HG03025 (cell line): Measurements from ENCODE around the gene BDP1.
"Not testable (repeated sequence)": the region's sequence is repeated elsewhere in the genome, so short reads cannot be mapped to it uniquely, and the experiment has no call there.

Experiments
- ATAC-seq: cut with Tn5 transposase; IDR thresholded peaks from one replicate; pipeline ENCODE4 v1.9.1; 2021; ENCODE audit warnings: mild to moderate bottlenecking, moderate library complexity; ENCODE audit not compliant: unreplicated experiment, low FRiP score

Gene BDP1

DNA sequence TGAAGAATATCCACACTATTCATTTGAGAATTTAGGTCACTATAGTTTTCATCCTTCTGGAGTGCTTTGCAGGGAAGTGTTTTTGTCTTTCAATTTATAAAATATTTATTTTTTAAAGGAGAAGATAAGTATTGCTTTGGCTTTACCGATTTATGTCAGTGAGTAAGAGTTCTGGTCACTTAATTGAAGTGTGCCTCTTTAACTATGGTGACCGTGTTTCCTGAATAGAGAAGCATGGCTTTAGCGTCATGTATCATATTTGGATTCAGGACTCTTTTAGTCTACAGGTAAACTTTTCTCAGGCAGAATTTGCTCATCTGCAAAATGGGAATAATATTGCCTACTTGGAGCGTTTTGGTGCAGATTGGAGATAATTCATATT, 902 bp downstream of the BDP1 start:
- ATAC-seq: no peak

- ATAC-seq: no peak
Measured at GRCh38 chr5:71457106-71457505, 1.7 kb downstream of the BDP1 start.

GRCh38 chr5:71460693-71461092, 5.2 kb downstream of the BDP1 start:
- ATAC-seq: no peak

- no peak for ATAC-seq
Measured at GRCh38 chr5:71461360-71461759, 5.9 kb downstream of the BDP1 start.

- ATAC-seq: no peak
Measured at GRCh38 chr5:71471193-71471592, 15.7 kb downstream of the BDP1 start.

DNA sequence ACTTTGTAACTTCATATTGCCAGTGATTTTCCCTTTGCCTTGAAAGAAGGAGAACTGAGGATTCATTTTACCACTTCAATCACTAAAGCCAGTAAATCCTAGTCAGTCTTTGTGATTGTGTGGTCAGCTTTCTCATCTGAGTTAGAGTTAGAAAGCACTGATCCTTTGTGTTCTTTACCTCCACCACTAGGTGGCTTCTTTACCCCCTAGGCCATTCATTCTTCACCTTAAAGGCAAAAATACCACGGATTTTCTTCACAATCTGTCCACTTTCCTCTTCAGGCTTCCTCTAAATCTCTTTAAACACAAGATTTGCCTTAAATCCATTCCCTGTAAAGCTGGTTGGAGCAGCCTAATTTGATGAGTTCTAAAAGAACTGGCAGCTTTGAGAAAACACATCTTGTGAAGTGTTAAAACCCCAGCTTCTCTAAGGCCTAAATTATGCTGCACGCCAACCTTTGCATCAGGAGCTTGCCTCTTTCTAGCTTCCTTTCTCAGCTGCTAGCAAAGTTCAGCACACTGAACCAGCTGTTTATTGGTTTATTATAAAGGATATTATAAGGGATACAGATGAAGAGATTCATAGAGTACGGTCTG, 20.4 kb downstream of the BDP1 start:
- ATAC-seq: no peak

DNA sequence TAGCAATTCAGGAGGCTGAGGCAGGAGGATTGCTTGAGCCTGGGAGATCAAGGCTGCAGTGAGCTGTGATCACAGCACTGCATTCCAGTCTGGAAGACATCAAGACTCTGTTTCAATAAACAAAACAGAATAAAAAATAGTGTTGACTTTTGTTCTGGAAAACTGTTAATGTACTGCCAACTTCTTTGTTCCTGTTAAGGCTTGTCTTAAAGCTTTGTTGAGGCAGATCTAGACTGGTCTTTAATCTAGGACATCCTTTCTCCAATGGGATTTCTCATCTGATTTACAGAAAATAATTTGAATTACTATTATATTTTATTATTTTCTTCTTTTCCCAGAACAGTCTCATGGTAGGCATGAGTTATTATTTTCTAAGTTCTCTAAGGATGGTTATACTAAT, 26.0 kb downstream of the BDP1 start:
- no peak for ATAC-seq

- no peak for ATAC-seq
Measured at GRCh38 chr5:71482132-71482531, 26.7 kb downstream of the BDP1 start.

DNA sequence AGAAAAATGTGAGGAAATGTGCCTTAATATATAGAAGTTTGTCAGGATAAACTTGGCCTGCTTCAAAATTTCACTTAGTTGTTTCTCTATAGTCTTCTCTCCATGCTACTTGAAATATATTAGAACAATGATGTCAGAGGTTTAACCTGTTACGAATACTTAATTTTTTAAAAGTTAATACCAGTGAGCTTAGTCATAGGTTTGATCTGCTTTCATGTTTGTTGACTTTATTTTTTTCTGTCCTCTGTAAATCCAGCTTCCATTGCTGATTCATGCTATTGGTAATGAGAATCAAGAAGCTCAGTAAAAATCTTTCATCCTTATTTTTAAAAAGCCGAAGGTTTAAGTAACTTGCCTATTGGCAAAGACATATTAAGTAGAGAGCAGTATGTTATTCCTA, 27.9 kb downstream of the BDP1 start:
- ATAC-seq: no peak

- ATAC-seq: no peak
Measured at GRCh38 chr5:71492817-71493615, 37.6 kb downstream of the BDP1 start.

DNA sequence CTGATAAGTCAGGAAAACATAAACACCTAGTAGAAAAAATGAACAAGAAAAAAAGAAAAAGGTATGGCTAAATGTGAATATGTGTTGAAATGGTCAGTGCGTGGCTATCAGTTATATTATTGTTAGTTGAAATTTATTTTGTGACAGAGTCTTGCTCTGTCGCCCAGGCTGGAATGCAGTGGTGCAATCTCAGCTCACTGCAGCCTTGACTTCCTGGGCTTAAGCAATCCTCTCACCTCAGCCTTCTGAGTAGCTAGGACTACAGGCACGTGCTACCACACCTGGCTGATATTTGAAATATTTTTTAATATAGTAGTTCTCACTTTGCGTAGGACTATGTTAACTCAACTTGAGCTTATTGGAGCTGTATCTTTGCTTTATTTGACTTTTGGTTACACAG, 38.8 kb downstream of the BDP1 start:
- ATAC-seq: not testable (repeated sequence)

GRCh38 chr5:71498756-71499155, 43.3 kb downstream of the BDP1 start:
- ATAC-seq: not testable (repeated sequence)

DNA sequence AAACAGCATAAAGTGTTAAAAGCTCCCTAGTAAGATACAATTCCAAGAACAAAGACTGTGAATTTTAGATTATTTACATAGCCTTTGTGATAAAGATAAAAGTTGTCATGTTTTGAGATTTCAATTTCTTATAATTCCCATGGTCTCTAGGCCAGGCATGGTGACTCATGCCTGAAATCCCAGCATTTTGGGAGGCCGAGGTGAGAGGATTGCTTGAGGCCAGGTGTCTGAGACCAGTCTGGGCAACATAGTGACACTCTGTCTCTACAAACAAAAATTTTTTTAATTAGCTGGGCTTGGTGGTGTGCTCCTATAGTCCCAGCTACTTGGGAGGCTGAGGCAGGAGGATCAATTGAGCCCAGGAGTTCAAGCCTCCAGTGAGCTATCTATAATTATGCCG, 48.1 kb downstream of the BDP1 start:
- ATAC-seq: no peak

- ATAC-seq: no peak
Measured at GRCh38 chr5:71522151-71522550, 66.7 kb downstream of the BDP1 start.

DNA sequence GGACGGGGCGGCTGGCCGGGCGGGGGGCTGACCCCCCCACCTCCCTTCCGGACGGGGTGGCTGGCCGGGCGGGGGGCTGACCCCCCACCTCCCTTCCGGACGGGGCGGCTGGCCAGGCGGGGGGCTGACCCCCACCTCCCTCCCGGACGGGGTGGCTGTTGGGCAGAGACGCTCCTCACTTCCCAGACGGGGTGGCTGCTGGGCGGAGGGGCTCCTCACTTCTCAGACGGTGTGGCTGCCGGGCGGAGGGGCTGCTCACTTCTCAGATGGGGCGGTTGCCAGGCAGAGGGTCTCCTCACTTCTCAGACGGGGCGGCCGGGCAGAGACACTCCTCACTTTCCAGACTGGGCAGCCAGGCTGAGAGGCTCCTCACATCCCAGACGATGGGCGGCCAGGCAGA, 70.2 kb downstream of the BDP1 start:
- ATAC-seq: not testable (repeated sequence)

- ATAC-seq: no peak
Measured at GRCh38 chr5:71528206-71528605, 72.8 kb downstream of the BDP1 start.

GRCh38 chr5:71529682-71530081, 74.2 kb downstream of the BDP1 start:
- ATAC-seq: no peak

- ATAC-seq: no peak
Measured at GRCh38 chr5:71533142-71533541, 77.7 kb downstream of the BDP1 start.

GRCh38 chr5:71533615-71534014, 78.2 kb downstream of the BDP1 start:
- no peak for ATAC-seq

GRCh38 chr5:71537687-71538086, 82.2 kb downstream of the BDP1 start:
- ATAC-seq: no peak

- not testable (repeated sequence) for ATAC-seq
Measured at GRCh38 chr5:71550885-71551284, 95.4 kb downstream of the BDP1 start.

DNA sequence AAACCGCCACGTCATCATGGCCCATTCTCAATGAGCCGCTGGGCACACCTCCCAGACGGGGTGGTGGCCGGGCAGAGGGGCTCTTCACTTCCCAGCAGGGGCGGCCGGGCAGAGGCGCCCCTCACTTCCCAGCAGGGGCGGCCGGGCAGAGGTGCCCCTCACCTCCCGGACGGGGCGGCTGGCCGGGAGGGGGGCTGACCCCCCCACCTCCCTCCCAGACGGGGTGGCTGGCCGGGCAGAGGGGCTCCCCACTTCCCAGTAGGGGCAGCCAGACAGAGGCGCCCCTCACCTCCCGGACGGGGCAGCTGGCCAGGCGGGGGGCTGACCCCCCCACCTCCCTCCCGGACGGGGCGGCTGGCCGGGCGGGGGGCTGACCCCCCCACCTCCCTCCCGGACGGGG, 96.1 kb downstream of the BDP1 start:
- ATAC-seq: not testable (repeated sequence)
